Stimulated activated CD4-positive, alpha-beta T cell treated with anti-CD3 and anti-CD28 coated beads, Interleukin-12 subunit alpha, Interleukin-12 subunit beta, amount 100 ng/mL, for 48 hours (primary cell): Measurements from ENCODE around the gene COIL.
"Not testable (repeated sequence)": the region's sequence is repeated elsewhere in the genome, so short reads cannot be mapped to it uniquely, and the experiment has no call there.

Experiments used
- DNase-seq, 3 donors: peaks; one replicate each; pipeline ENCODE4 v3.0.0-alpha.2; 2020; ENCODE audit warnings: low read depth in 2 of 3, low spot score in 1 of 3

COIL gene

DNA sequence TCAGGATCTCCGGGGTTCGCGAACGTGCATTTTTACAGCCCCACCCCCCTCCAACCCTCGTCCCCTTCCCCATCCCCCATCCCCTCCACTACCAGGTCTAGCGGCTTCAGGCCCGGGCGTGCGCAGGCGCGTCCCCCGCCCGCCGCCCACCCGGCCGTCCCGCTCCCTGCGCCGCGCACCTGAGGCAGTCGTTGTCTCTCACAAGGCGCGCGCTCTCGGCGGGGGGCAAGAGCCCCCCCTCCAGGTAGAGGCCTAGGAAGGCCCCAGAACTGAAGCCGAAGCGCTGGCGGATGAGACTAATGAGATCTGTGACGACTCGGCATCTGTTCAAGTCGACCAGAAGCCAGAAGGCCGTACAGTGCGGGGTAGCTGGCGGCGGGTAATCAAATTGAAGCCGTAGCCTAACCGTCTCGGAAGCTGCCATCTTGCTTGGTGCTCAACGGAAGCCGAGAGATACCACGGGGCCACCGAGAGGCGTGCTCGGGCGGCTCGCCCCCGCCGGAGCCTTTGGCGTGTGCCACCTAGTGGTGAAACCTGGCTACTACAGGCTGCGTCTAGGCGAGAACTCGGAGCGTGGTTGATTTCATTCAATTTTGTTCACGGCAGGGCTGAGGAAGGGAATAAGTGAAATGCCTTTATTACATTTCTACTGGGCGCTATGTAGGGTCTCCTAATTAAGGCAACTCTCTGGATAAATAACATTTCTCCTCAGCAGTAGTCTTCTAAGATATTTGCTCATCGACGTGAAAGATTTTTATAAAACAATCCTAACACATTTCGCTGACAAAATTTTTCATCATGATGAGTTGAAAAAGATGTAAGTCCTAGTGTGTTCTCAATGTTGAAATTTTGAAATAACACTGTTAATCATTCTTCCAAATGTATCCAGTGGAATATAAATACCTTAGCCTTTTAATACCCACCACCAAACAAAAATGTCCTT, at the start of gene COIL:
COIL (minus strand) TSS at position 455 of the 943 bp plus-strand sequence; CDS start at position 424, 31 bp downstream.
- peak; percentile 89 to 98 (median 91) for DNase-seq

DNA sequence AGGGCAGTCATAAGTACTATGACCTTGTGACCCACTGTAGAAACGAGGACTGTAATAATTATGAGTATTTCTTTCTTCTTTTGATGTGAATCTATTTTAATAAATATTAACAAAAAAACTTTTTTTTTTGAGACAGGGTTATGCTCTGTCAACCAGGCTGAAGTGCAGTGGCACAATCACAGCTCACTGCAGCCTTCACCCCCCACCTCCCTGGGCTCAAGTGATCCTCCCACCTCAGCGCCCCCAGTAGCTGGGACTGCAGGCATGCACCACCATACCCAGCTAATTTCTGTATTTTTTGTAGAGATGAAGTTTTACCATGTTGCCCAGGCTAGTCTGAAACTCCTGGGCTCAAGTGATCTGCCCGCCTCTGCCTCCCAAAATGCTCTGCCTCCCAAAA, 49.6 kb upstream of the COIL start:
- DNase-seq, result no peak

DNA sequence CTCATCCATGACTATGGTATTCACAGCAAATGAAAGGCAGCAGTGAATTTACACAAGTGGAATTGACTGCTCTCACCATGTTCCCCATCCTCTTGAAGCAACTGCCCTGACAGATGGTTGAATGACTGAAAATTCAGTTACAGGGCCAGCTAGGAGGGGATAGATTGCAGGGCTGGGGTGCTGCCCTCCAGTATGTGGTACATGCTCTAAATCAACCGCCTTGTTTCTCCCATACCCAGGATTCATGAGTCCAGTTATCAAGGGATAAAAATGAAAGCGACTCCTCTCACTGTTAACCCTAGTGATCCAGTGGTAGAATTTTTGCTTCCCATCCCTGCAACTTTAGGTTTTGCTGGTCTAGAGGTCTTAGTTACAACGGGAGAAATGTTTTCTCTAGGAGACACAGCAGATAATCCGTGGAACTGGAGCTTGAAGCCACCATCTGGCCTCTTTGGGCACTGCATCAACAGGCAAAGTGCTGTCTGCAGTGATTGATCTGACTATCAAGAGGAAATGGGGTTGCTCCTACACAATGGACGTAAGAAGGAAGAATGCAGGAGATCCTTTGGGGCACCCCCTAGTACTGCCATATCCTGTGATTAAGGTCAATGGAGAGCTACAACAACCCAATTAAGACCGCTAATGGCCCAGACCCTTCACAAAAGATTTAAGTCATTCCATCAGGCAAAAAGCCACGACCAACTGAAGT, 49.0 kb upstream of the COIL start:
- peak; percentile 24 to 41 (median 38) for DNase-seq

DNA sequence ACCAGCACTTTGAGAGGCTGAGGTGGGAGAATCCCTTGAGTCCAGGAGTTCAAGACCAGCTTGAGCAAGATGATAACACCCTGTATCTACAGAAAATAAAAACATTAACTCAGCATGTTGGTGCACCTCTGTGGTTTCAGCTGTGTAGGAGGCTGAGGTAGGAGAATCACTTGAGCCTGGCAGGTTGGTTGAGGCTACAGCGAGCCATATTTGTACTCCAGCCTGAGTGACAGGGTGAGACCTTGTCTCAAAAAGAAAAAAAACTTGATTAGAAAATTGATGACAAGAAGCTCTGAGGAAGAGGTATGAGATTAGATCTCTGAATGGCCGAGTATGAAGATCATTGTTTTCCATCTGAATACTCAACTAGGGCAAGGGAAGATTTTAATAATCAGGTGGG, 48.1 kb upstream of the COIL start:
- no peak for DNase-seq

GRCh38 chr17:57006040-57006439, 45.2 kb upstream of the COIL start:
- DNase-seq, result no peak

DNA sequence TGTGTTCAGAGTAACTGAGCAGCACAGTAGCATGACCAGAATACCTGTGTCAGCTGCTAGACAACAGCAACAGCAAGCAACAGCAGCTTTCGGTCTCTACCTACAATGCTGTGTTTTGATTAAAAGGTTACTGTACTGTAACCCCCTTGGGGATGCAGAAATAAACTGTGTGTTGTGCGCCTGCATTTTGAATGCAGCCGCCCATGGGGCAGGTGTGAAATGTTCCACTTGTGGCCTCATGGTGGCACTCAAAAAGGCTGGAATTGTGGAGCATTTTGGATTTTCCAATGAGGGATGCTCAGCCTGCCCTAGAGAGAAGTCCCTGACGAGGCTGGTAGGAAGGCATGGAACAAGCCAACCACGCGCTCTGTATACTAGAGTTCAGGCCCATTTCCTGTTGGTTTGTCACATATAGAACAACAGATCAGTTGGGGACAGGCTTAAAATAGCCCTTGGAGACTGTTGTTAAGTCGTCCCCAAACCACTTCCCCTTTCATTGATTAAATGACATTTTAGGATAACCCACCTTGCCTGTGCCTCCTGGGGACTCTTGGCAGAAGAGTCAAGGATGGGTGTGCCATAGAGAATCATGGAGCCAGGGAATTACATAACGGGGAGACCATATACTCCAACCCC, 44.2 kb upstream of the COIL start:
- no peak for DNase-seq

- DNase-seq, result no peak
Measured at GRCh38 chr17:57002904-57003303, 42.1 kb upstream of the COIL start.

DNA sequence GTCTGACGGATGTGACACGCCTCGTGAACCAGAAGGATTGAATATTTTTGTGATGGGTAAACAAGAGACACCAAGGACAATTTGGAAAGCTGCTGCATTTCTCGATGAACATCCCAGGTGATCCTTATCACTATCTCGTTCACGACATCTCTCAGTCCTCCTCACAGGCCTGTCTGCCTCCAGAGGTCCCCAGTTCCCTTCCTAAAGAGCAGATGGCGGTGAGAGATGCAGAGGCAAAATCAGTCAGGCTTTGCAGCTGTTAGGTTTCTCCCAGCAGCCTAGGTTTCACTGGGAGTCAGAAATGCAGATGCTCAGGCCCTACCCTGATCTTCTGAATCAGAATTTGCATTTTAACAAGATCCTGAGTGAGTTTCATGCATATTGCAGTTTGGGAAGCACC, 40.7 kb upstream of the COIL start:
- DNase-seq, result no peak

DNA sequence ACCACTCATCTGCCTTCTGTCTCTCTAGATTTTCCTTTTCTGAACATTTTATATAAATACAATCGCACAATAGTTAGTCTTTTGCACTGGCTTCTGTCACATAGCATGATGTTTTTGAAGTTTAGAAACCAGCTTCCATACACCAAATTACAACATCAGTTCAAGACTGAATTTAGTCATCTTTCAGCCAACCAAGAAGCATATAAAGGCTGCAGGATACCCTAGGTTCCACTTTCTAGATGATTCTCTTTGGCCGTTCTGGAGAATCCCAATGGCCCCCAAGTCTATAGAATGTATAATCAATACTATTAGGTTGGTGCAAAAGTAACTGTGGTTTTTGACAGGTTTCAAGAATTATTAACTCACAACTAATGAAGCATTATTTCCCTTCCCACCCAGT, 36.5 kb upstream of the COIL start:
- DNase-seq, result no peak

DNA sequence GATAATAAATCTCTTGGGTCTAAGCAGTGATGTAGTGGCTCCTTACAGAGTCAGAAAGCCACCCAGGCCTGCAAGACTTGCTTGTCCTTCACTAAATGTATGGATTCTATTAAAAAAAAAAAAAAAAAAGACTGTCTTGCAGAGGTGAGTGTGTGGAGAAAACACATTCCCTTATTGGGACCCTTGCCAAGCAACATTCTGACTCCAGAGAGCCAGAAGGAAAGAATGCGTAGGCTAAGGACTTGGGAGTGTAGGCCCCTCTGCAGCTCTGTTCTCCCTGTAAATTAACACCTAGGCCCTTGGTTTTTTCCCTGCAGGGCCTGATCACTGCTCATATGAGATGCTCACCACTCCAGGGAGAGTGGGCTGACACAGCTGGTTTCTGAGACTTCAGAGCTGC, 34.9 kb upstream of the COIL start:
- no peak for DNase-seq

- no peak for DNase-seq
Measured at GRCh38 chr17:56994009-56994792, 33.4 kb upstream of the COIL start.

GRCh38 chr17:56992364-56992763, 31.5 kb upstream of the COIL start:
- DNase-seq, result no peak

DNA sequence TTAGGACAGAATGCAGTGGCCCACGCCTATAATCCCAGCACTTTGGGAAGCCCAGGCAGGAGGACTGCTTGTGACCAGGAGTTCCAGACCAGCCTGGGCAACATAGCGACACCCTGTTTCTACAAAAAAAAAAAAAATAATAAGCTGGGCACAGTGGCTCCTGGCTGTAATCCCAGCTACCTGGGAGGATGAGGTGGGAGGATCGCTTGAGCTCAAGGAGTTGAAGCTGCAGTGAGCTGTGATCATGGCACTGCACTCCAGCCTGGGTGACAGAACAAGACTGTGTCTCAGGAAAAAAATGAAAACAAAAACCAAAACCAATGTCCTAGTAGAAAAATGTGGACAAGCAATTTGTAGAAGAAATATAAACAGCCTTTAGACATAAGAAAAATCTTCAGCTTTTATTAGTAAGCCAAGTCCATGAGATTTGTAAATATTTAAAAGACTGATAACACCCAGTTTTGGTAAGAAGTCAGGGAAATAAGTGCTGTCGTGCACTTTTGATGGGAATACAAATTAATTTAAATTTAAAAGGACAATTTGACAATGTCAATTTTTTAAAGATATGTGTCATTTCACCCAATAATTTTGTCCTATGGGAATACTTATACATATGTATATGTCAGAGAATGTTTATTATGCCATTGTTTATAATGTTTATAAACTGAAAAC, 28.2 kb upstream of the COIL start:
- no peak for DNase-seq

GRCh38 chr17:56987283-56987834, 26.5 kb upstream of the COIL start:
- no peak for DNase-seq

GRCh38 chr17:56985371-56986162, 24.7 kb upstream of the COIL start:
- no peak for DNase-seq

DNA sequence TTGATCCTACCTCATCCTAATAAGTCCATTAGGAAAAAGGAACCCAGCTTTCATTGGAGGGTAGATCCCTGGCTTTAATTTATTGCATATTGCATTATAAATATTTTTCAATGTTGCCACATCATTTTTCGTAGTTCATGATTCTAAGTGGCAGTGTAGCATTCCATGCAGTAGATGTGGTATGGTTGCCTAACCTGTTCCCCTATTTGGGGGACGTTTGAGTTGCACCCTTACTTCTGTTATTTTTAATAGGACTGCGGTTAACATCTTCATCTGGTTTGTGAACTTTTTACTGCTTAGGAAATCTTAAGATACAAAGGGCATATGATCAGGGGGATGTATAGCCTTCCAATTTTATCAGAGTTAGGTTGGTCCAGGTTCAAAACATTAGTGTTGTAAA, 22.5 kb upstream of the COIL start:
- DNase-seq, result no peak

DNA sequence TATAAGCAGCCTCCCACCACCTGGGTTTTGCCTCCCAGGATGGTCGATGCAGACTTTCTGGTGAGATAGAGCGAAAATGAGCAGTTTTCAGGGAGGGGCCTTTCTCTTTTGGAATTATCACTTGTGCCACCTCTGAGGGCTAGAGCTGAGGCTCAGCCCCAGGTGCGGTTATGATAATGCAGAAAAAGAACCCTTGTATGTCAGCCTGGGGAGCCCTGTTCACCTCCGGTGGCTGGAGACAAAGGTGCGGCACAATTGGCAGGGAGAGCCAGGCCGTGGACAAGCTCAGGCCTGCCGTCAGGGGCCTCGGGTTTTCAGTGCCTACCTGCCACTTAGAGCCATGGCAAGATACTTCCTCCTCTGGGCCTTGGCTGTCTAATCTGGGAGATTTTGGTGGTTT, 21.5 kb upstream of the COIL start:
- DNase-seq, result no peak

GRCh38 chr17:56980526-56980925, 19.7 kb upstream of the COIL start:
- DNase-seq, result not testable (repeated sequence)

GRCh38 chr17:56979091-56979480, 18.2 kb upstream of the COIL start:
- no peak for DNase-seq
